HEK293T (cell line): ENCODE results near the gene GPR160.

Source experiments
- CTCF ChIA-PET: fragments of 350-600 bp; formaldehyde crosslinking; extraction: SDS; loops from one replicate; lab custom pipeline; 2021; ENCODE audit warnings: antibody characterized with exemption, inconsistent platforms; lab: Yijun Ruan, JAX
- POLR2A ChIA-PET: fragments of 350-600 bp; formaldehyde crosslinking; extraction: SDS; loops from one replicate; lab custom pipeline; 2020; ENCODE audit warnings: antibody characterized with exemption, inconsistent platforms; lab: Yijun Ruan, JAX
- DNase-seq: peaks from one replicate; pipeline ENCODE4 v3.0.0; 2012; ENCODE audit warnings: mixed read lengths; ENCODE audit errors: extremely low spot score
- FOXM1 ChIP-seq: fragments of 450-650 bp; IDR thresholded peaks from 2 replicates; pipeline ENCODE4 v1.6.1; 2017; ENCODE audit warnings: mild to moderate bottlenecking, borderline replicate concordance
- TF ChIP-seq, protein P1 (sequence below): fragments of 450-650 bp; IDR thresholded peaks from 2 replicates; pipeline ENCODE4 v1.6.1; 2016

The GPR160 gene

DNA sequence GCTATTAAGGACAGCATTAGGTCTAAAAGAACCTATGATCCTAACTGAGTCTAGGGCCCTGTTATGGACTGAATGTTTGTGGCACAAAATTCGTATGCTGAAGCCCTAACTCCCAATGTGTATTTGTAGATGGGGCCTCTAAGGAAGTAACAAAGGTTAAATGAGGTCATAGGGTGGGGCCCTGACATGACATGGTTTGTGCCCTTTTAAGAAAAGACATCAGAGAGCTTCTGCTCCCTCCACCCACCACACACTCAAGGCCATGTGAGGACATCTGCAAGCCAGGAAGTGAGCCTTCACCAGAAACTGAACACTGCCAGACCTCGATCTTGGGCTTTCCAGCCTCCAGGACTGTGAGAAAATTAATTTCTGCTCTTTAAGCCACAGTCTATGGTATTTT, 94.5 kb downstream of the GPR160 start:
- POLR2A ChIA-PET = no interaction called here
- DNase-seq = no peak
- CTCF ChIA-PET = interaction anchor here (0.6 kb wide), 1 partner anchor 23 kb away, joined by 3 read pairs; no protein-coding TSS in a partner anchor
- no peak for TF ChIP-seq FOXM1
- TF ChIP-seq, protein P1, sequence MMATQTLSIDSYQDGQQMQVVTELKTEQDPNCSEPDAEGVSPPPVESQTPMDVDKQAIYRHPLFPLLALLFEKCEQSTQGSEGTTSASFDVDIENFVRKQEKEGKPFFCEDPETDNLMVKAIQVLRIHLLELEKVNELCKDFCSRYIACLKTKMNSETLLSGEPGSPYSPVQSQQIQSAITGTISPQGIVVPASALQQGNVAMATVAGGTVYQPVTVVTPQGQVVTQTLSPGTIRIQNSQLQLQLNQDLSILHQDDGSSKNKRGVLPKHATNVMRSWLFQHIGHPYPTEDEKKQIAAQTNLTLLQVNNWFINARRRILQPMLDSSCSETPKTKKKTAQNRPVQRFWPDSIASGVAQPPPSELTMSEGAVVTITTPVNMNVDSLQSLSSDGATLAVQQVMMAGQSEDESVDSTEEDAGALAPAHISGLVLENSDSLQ = no peak
